Left ventricle myocardium inferior (tissue), 1 donor: ENCODE measurements around the gene DDX39B. TPM values are rescaled to one million over a fixed set of nuclear protein-coding genes. Genes with fewer than 3 reads are reported as not detected.

Experiments used
- DNase-seq: peaks from one replicate; pipeline ENCODE4 v3.0.0-alpha.2; 2020
- H3K27ac ChIP-seq: fragments of 200-600 bp; replicated peaks from 2 replicates; pipeline ENCODE4 v1.8.0; 2021
- H3K27me3 ChIP-seq: fragments of 200-600 bp; 2 replicates; pipeline ENCODE4 v1.8.0; 2021; ENCODE audit warnings: low read depth
- H3K36me3 ChIP-seq: fragments of 200-600 bp; 2 replicates; pipeline ENCODE4 v1.8.0; 2021
- H3K4me1 ChIP-seq: fragments of 200-600 bp; 2 replicates; pipeline ENCODE4 v1.8.0; 2021
- H3K4me3 ChIP-seq: fragments of 200-600 bp; 2 replicates; pipeline ENCODE4 v1.8.0; 2021; ENCODE audit warnings: mild to moderate bottlenecking, moderate library complexity
- H3K9me3 ChIP-seq: fragments of 200-600 bp; replicated peaks from 2 replicates; pipeline ENCODE4 v1.8.0; 2021
- intact Hi-C: fragments of 100-400 bp; cut with micrococcal nuclease; formaldehyde crosslinking; loops from one replicate; pipeline ENCODE4 v1.11.0; 2022
- total RNA-seq: library from RNA; stranded (reverse); fragmentation: NEBNext Ultra II Directional; extraction: Animal tissue kit (Norgen Biotek cat#: 25700); gene quantifications from one replicate; pipeline ENCODE4 v1.2.1, GENCODE V29; 2021
- TF ChIP-seq, protein P1 (sequence below): fragments of 200-600 bp; IDR thresholded peaks from 2 replicates; pipeline ENCODE4 v1.8.0; 2021; ENCODE audit warnings: antibody characterized with exemption, mild to moderate bottlenecking, borderline replicate concordance
- donor health status: DM: no; HTN: yes; CAD: no; lungs with severe emphysema.

Gene DDX39B
- total RNA-seq, 1 donor from 2014 or later: 179 TPM

DNA sequence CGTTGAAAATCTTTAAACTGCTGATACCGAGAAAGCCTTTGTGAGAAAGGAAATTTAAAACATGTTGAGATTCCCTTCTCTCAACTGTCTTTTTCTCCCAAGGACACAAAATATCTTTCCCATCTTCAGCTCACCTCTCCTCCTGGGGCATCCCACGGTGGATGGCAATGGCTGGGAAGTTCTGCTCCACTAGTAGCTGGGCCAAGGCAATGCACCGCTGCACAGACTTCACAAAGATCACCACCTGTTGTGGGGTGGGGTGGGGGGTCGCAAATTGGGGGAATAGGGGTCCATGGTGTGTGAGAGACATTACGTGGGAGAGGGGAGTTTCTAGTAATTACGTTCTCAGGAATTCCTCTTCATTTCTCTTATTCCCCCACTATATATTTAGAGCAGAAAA is 10.6 kb downstream of the DDX39B start:
- TF ChIP-seq, protein P1, sequence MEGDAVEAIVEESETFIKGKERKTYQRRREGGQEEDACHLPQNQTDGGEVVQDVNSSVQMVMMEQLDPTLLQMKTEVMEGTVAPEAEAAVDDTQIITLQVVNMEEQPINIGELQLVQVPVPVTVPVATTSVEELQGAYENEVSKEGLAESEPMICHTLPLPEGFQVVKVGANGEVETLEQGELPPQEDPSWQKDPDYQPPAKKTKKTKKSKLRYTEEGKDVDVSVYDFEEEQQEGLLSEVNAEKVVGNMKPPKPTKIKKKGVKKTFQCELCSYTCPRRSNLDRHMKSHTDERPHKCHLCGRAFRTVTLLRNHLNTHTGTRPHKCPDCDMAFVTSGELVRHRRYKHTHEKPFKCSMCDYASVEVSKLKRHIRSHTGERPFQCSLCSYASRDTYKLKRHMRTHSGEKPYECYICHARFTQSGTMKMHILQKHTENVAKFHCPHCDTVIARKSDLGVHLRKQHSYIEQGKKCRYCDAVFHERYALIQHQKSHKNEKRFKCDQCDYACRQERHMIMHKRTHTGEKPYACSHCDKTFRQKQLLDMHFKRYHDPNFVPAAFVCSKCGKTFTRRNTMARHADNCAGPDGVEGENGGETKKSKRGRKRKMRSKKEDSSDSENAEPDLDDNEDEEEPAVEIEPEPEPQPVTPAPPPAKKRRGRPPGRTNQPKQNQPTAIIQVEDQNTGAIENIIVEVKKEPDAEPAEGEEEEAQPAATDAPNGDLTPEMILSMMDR: no peak
- peaks cover 37% of the 10 kb centered on the region for H3K4me1 ChIP-seq
- no peaks in the 10 kb centered on the region for H3K27me3 ChIP-seq
- H3K36me3 ChIP-seq: peaks cover 68% of the 10 kb centered on the region
- H3K27ac ChIP-seq: no peak overlapping the region
- H3K4me3 ChIP-seq: no peak overlapping the region
- H3K9me3 ChIP-seq: no peaks in the 10 kb centered on the region
- DNase-seq: no peak
- intact Hi-C loops: no loop called here

DNA sequence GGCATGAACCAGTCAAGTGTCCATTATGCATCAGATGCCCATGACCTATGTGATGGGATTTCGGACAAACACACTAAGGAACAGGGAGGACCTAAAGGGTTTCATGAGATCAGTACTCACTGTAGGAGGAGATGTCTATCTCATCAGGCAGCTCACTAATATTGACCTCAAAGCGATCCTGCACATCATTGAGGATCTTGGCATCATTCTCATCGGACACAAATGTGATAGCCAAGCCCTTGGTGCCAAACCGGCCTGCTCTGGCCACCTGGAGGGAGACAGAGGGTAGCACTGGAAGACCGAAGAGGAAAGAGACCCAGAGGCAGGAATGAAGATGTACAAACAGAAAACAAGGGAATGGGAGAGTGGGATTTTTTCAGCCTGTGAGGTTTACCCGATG is 11.1 kb downstream of the DDX39B start:
- intact Hi-C loops: no loop called here
- H3K27ac ChIP-seq: no peak overlapping the region
- TF ChIP-seq, protein P1: no peak
- no peaks in the 10 kb centered on the region for H3K27me3 ChIP-seq
- DNase-seq: no peak
- no peaks in the 10 kb centered on the region for H3K9me3 ChIP-seq
- H3K4me1 ChIP-seq: peaks cover 32% of the 10 kb centered on the region
- H3K4me3 ChIP-seq: no peak overlapping the region
- peaks cover 63% of the 10 kb centered on the region for H3K36me3 ChIP-seq

DNA sequence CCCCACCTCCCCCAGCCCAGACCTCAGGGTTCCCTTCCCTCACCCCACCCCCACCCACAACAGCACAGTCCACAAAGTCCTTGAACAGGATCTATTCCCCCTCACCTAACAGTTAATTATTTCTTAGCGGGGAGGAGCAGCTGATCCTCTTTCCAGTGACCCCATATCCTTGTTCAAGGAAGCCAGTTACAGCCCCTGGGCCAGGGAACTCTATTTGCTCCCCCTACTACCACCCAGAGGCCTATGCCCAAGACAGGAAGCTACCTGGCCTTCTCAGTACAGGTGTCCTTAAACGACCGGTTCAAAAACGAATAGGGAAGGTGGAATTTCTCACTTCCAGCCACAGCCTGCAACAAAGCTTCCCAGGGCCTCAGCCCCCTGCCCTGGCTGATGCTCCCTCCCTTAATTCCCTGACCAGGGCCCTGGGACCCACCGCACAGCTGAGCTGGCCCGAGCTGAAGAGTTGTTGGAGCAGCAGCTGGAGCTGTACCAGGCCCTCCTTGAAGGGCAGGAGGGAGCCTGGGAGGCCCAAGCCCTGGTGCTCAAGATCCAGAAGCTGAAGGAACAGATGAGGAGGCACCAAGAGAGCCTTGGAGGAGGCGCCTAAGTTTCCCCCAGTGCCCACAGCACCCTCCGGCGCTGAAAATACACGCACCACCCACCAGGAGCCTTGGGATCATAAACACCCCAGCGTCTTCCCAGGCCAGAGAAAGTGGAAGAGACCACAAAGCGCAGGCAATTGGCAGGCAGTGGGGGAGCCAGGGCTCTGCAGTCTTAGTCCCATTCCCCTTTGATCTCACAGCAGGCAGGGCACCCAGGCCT is 12.3 kb downstream of the DDX39B start:
- Histone ChIP-seq H3K9me3 (no peaks in the 10 kb centered on the region), H3K27ac (no peak overlapping the region), H3K4me3 (no peak overlapping the region), H3K4me1 (peaks cover 29% of the 10 kb centered on the region), H3K27me3 (no peaks in the 10 kb centered on the region), H3K36me3 (peaks cover 52% of the 10 kb centered on the region)
- TF ChIP-seq, protein P1: no peak
- DNase-seq: no peak
- intact Hi-C loops: no loop called here

DNA sequence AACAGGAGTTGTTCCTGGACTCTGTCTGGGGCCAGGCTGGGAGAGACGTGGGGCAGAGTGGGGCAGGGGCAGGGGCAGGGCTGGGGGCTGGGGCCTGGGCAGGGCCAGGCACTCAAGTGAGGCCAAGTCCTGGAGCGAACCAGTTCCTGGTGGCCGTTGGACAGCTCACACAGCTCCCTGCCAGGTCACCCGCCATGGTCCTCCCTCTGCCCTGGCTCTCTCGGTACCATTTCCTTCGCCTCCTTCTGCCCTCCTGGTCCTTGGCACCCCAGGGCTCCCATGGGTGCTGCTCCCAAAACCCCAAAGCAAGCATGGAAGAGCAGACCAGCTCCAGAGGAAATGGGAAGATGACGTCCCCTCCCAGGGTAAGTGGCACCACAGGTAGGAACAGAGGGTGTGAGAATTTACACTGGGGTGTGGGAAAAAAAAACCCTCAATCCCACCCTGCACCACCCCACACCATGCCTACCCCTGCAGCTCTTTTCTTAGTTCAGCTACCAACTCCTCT is 12.9 kb downstream of the DDX39B start, which contains the start of gene MCCD1:
Gene MCCD1 (plus strand): TSS at position 142 of the 508 bp plus-strand sequence. CDS start 53 bp downstream, at position 195.
- TF ChIP-seq, protein P1: no peak
- H3K9me3 ChIP-seq: no peaks in the 10 kb centered on the region
- no peak for DNase-seq
- H3K4me1 ChIP-seq: peaks cover 29% of the 10 kb centered on the region
- no peak within 1 kb of the TSS for H3K27ac ChIP-seq
- no peak within 1 kb of the TSS for H3K4me3 ChIP-seq
- intact Hi-C loops: no loop called here
- H3K27me3 ChIP-seq: no peaks in the 10 kb centered on the region
- peaks cover 45% of the 10 kb centered on the region for H3K36me3 ChIP-seq

DNA sequence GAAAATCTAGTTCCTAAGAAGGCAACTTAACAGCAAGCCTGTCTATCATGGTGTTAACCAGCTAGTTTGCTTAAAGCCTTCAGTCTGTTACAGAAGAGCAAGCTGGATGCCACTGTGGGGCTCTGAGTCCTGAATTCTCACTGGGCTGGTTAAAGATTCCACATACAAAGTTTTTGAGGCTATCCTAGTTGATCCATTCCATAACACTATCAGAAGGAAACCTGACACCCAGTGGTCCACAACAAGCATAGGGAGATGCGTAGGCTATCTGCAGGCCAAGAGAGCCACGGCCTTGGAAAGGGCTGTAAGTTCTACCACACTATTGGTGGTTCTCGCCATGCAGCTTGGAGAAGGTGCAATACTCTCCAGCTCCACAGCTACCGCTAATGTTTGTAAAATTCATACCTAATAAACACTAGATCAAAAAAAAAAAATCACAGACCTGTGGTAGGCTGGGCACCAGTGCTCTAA is 13.5 kb downstream of the DDX39B start:
- no peak for DNase-seq
- Histone ChIP-seq H3K9me3 (no peaks in the 10 kb centered on the region), H3K4me3 (no peak overlapping the region), H3K36me3 (peaks cover 40% of the 10 kb centered on the region), H3K4me1 (peaks cover 25% of the 10 kb centered on the region), H3K27ac (no peak overlapping the region), H3K27me3 (no peaks in the 10 kb centered on the region)
- TF ChIP-seq, protein P1: no peak
- intact Hi-C loops: no loop called here
